Thoracic aorta (tissue), 2 donors: ENCODE results near the gene NOTCH1. TPM values are rescaled to one million over a fixed set of nuclear protein-coding genes. Genes with fewer than 3 reads are reported as not detected.
"Not testable (repeated sequence)": the region's sequence is repeated elsewhere in the genome, so short reads cannot be mapped to it uniquely, and the experiment has no call there.

Experiments used
- ATAC-seq: fragments of 150-250 bp; one replicate; pipeline ENCODE4 v1.8.0; 2017; ENCODE audit warnings: low read depth; ENCODE audit not compliant: insufficient number of reproducible peaks, low FRiP score
- DNase-seq: peaks from one replicate; pipeline ENCODE4 v3.0.0-alpha.2; 2020; ENCODE audit warnings: low spot score
- H3K27ac ChIP-seq, 2 donors: fragments of 200-600 bp; sonication (generic); 1 replicate in 1 of 2; 2 replicates in 1 of 2; pipeline ENCODE4 v1.5.1; 2016; ENCODE audit warnings: mild to moderate bottlenecking in 2 of 2, moderate library complexity in 2 of 2
- H3K27me3 ChIP-seq: fragments of 200-600 bp; sonication (generic); replicated peaks from 2 replicates; pipeline ENCODE4 v1.6.0; 2016; ENCODE audit warnings: mild to moderate bottlenecking; ENCODE audit not compliant: insufficient read depth
- H3K36me3 ChIP-seq: fragments of 200-600 bp; sonication (generic); one replicate; pipeline ENCODE4 v1.5.1; 2016
- H3K4me1 ChIP-seq, 2 donors: fragments of 200-600 bp; sonication (generic); 1 replicate in 1 of 2; 2 replicates in 1 of 2; pipeline versions ENCODE4 v1.5.1 to v1.6.0; 2016; ENCODE audit warnings: low read depth in 2 of 2, mild to moderate bottlenecking in 1 of 2; ENCODE audit not compliant: control insufficient read depth in 1 of 2
- H3K4me3 ChIP-seq: fragments of 200-600 bp; sonication (generic); 2 replicates; pipeline ENCODE4 v1.5.1; 2016; ENCODE audit warnings: mild to moderate bottlenecking
- H3K9me3 ChIP-seq: fragments of 200-600 bp; sonication (generic); 2 replicates; pipeline ENCODE4 v1.5.1; 2016
- total RNA-seq, 2 donors: library from RNA; depleted of rRNA; stranded (reverse); fragments of >200 nt; gene quantifications; one replicate each; pipeline versions ENCODE4 v1.1.0 to v1.2.3, GENCODE V29; 2016
- TF ChIP-seq, protein P1 (sequence below): fragments of 200-600 bp; sonication (generic); IDR thresholded peaks from one replicate; pipeline ENCODE4 v1.5.1; 2019; ENCODE audit warnings: antibody characterized with exemption

The NOTCH1 gene
- total RNA-seq, 2 donors from 2014 or later: 40.9 to 48.1 TPM

DNA sequence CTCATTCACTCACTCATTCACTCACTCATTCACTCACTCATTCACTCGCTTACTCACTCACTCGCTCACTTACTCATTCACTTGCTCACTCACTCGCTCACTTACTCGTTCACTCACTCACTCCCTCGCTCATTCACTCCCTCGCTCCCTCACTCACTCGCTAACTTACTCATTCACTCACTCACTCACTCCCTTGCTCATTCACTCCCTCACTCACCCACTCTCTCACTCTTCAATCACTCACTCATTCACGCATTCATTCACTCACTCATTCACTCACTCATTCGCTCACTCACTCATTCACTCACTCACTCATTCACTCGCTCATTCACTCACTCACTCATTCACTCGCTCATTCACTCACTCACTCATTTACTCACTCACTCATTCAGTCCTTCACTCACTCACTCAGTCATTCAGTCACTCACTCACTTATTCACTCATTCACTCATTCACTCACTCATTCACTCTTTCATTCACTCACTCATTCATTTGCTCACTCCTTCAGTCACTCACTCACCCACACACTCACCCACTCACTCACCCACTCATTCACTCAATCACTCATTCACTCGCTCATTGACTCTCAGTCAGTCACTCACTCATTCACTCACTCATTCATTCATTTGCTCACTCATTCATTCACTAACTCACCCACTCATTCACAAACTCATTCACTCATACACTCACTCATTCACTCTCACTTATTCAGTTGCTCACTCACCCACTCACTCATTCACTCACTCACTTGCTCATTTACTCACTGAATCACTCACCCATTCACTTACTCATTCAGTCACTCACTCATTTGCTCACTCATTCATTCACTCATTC, 36.0 kb upstream of the NOTCH1 start:
- DNase-seq: no peak
- ATAC-seq: no peak
- Histone ChIP-seq H3K9me3 (no peaks in the 10 kb centered on the region), H3K4me3 (no peak overlapping the region), H3K4me1 (peaks cover 0 to 8% of the 10 kb centered on the region in 2 donors), H3K27ac (no peak overlapping the region), H3K27me3 (no peaks in the 10 kb centered on the region), H3K36me3 (no peaks in the 10 kb centered on the region)
- TF ChIP-seq, protein P1, sequence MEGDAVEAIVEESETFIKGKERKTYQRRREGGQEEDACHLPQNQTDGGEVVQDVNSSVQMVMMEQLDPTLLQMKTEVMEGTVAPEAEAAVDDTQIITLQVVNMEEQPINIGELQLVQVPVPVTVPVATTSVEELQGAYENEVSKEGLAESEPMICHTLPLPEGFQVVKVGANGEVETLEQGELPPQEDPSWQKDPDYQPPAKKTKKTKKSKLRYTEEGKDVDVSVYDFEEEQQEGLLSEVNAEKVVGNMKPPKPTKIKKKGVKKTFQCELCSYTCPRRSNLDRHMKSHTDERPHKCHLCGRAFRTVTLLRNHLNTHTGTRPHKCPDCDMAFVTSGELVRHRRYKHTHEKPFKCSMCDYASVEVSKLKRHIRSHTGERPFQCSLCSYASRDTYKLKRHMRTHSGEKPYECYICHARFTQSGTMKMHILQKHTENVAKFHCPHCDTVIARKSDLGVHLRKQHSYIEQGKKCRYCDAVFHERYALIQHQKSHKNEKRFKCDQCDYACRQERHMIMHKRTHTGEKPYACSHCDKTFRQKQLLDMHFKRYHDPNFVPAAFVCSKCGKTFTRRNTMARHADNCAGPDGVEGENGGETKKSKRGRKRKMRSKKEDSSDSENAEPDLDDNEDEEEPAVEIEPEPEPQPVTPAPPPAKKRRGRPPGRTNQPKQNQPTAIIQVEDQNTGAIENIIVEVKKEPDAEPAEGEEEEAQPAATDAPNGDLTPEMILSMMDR: no peak

DNA sequence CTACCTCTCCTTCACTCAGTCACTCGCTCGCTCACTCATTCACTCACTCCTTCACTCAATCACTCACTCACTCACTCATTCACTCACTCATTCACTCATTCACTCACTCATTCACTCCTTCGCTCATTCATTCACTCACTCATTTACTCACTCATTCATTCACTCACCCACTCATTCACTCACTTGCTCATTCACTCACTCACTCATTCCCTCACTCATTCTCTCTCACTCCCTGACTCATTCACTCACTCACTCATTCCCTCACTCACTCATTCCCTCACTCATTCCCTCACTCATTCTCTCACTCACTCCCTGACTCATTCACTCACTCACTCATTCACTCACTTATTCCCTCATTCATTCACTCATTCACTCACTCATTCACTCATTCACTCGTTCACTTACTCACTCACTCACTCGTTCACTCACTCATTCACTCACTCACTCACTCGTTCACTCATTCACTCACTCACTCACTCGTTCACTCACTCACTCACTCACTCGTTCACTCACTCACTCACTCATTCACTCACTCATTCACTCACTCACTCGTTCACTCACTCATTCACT, 33.9 kb upstream of the NOTCH1 start:
- H3K27ac ChIP-seq, H3K27me3 ChIP-seq, H3K4me3 ChIP-seq, DNase-seq, H3K36me3 ChIP-seq, H3K9me3 ChIP-seq, ATAC-seq: not testable (repeated sequence)
- H3K4me1 ChIP-seq: peaks cover 10 to 16% of the 10 kb centered on the region in 2 donors

DNA sequence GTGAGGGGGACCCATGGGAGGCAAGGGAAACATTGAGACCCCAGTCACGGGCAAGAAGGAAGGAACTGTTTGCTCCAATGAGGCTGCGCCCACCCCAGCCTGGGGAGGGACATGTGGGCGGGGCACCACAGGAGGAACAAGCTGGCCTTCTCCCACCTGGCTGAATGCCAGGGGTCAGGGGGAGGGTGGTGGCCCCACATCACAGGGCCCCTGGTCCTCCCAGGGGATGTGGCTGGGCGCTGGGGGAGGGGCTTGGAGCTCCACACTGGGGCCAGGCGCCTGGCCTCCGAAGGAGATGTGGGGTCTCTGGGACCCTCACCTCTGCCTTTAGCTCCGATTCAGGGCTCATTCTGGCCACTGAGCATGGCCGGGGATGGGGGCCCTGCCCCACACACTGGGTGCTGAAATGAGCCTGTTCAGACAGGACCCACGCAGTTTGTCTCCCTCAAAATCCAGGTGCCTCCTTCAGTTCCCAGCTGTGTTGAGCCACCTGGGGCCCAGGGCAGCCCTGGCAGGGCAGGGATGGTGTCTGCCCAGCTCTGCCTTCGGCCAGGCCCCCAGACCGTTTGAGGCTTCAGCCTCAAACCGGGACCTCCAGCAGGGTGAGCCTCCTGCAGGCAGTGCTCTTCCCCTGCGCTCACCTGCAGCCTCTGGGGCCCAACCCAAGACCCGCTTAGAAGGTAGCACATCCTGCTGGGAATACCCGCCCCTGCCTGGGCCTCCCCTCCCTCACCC, 33.2 kb upstream of the NOTCH1 start:
- H3K27ac ChIP-seq: no peak overlapping the region

DNA sequence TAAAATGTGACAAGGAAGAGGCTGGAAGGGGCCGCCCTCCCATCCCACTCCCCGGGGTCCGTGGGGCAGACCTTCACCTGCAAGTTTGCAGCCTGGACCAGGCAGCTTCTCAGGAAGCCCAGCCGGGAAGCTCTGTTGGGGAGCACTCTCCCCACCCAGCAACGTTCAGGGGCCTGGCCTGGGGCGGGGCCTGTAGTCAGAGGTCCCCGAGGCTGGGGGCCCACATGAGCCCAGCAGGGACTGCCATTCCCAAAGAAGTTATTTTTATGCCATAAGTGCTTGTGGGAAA, 32.7 kb upstream of the NOTCH1 start:
- H3K4me1 ChIP-seq: peaks cover 10 to 16% of the 10 kb centered on the region in 2 donors
- H3K27me3 ChIP-seq: no peaks in the 10 kb centered on the region
- no peak overlapping the region for H3K4me3 ChIP-seq
- H3K9me3 ChIP-seq: no peaks in the 10 kb centered on the region
- no peak for DNase-seq
- H3K27ac ChIP-seq: no peak overlapping the region
- TF ChIP-seq, protein P1: no peak
- ATAC-seq: no peak
- no peaks in the 10 kb centered on the region for H3K36me3 ChIP-seq

More for the DNA sequence above, 33.2 kb upstream of the NOTCH1 start:
- TF ChIP-seq, protein P1: no peak
- no peaks in the 10 kb centered on the region for H3K9me3 ChIP-seq
- no peak overlapping the region for H3K4me3 ChIP-seq
- peaks cover 10 to 16% of the 10 kb centered on the region in 2 donors for H3K4me1 ChIP-seq
- DNase-seq (no peak), ATAC-seq (no peak)
- no peaks in the 10 kb centered on the region for H3K36me3 ChIP-seq
- H3K27me3 ChIP-seq: no peaks in the 10 kb centered on the region

DNA sequence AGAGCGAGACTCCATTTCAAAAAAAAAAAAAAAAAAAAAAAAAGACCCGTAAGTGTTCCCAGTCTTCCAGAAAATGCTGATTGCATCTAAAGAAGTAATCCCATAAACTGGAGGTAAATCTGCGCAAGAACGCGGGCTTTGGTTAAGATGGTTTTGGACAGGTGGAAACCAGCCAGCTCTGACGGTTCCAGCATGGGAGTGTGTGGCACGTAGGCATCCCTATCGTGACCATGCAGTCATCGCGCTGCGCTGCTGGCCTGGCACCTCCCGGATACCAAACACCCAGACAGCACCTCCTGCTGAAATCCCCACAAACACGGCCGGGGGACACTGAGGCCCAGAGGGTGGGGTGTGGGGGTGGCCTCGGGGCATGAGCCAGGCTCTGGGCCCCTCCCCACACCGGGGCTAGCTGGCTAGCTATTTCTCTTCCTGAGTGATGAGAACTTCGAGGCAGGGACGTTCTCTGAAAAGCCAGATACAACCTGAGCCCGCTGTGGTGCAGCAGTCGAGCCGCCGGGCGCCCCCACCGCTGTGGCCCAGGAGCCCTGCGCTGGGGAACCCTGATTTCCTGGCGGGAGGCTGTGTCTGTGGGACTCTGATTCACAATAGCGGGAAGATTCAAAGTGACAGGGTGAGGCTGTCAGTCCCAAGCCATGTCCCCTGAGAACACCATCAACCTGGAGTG, 32.2 kb upstream of the NOTCH1 start:
- DNase-seq (no peak), ATAC-seq (no peak)
- Histone ChIP-seq H3K36me3 (no peaks in the 10 kb centered on the region), H3K4me1 (peaks cover 10 to 17% of the 10 kb centered on the region in 2 donors), H3K4me3 (no peak overlapping the region), H3K27ac (no peak overlapping the region), H3K27me3 (no peaks in the 10 kb centered on the region), H3K9me3 (no peaks in the 10 kb centered on the region)
- TF ChIP-seq, protein P1: no peak
